HL-60 (cell line): ENCODE measurements around the gene GRID1.

ENCODE experiments used
- CTCF ChIP-seq: IDR thresholded peaks from one replicate; pipeline ENCODE4 v1.5.1; 2011; ENCODE audit warnings: low read length, control low read depth, inconsistent platforms; ENCODE audit not compliant: insufficient read depth
- GABPA ChIP-seq: IDR thresholded peaks from 2 replicates; pipeline ENCODE4 v1.6.1; 2012; ENCODE audit warnings: low read depth
- POLR2AphosphoS5 ChIP-seq: IDR thresholded peaks from 2 replicates; pipeline ENCODE4 v1.6.1; 2012; ENCODE audit warnings: low read depth
- REST ChIP-seq: IDR thresholded peaks from 2 replicates; pipeline ENCODE4 v1.6.1; 2012; ENCODE audit warnings: low read depth; ENCODE audit not compliant: insufficient replicate concordance
- SPI1 ChIP-seq: IDR thresholded peaks from 2 replicates; pipeline ENCODE4 v1.6.1; 2012; ENCODE audit warnings: low read depth, mild to moderate bottlenecking, borderline replicate concordance

- TF ChIP-seq CTCF (no peak), POLR2AphosphoS5 (no peak), REST (no peak), SPI1 (no peak), GABPA (no peak)
Observed at GRCh38 chr10:86001521-86001920, 365.1 kb downstream of the GRID1 start.
